Measurements from ENCODE around the gene TBC1D5.
"Not testable (repeated sequence)": the region's sequence is repeated elsewhere in the genome, so short reads cannot be mapped to it uniquely, and the experiment has no call there.

Gene TBC1D5

DNA sequence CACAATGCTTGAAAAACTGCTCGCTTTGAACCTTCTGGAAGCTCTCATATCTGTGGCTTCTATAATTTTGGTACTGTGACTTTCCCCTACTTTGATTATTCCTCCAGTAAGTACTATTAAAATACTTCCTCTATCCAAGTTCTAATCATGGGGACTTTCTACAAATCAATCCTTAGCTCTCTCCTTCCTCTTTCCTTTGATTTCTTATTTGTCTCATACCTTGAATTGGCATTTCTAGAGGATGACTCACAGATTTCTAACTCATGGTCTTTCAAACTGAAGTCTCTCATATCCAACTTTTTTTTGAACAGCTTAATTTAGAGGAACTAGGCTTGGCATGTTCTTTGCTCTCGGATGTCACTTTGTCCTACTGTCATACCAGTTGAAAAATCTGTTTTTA lies 241.8 kb downstream of the TBC1D5 start:
- no peak overlapping the region for H3K27ac ChIP-seq (ENCODE audit: low read depth, low read length)
- H3K9ac ChIP-seq (ENCODE audit: low read length), result no peak overlapping the region
- H3K4me3 ChIP-seq (ENCODE audit: low read length), result no peak overlapping the region
- H3K27me3 ChIP-seq (ENCODE audit: control insufficient read depth, insufficient read depth, low read length), result no peaks in the 10 kb centered on the region
- no peaks in the 10 kb centered on the region for H3K36me3 ChIP-seq (ENCODE audit: control insufficient read depth, insufficient read depth, low read length)
- no peaks in the 10 kb centered on the region for H3K4me1 ChIP-seq (ENCODE audit: control insufficient read depth, insufficient read depth, low read length)

DNA sequence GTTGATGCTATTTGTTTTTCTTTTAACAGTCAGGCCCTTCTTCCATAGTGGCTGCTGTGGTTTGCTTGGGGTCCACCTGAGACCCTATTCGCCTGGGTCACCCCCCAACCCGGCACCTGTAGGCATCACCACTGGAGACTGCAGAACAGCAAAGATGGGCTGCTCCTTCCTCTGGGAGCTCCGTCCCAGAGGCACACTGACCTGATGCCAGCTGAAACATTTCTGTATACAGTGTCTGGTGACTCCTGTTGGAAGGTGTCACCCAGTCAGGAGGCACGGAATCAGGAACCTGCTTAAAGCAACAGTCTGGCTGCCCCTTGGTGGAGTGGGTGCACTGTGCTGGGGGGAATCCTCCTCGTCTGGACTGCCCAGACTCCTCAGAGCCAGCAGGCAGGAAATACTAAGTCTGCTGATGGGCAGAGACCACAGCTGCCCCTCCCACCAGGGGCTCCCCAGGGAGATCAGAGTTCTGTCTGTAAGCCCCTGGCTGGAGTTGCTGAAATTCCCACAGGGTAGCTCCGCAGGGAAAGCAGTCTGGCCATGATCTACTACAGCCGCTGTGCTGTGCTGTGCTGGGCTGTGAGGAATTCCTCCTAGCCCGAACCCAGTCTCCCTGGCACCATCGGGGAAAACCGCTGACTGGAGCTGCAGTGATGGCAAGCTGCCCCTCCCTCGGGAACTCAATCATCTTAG lies 248.2 kb downstream of the TBC1D5 start:
- H3K9ac ChIP-seq (ENCODE audit: low read length), result no peak overlapping the region
- no peaks in the 10 kb centered on the region for H3K4me1 ChIP-seq (ENCODE audit: control insufficient read depth, insufficient read depth, low read length)
- H3K27ac ChIP-seq (ENCODE audit: low read depth, low read length), result no peak overlapping the region
- H3K36me3 ChIP-seq (ENCODE audit: control insufficient read depth, insufficient read depth, low read length), result no peaks in the 10 kb centered on the region
- H3K27me3 ChIP-seq (ENCODE audit: control insufficient read depth, insufficient read depth, low read length), result no peaks in the 10 kb centered on the region
- no peak overlapping the region for H3K4me3 ChIP-seq (ENCODE audit: low read length)

DNA sequence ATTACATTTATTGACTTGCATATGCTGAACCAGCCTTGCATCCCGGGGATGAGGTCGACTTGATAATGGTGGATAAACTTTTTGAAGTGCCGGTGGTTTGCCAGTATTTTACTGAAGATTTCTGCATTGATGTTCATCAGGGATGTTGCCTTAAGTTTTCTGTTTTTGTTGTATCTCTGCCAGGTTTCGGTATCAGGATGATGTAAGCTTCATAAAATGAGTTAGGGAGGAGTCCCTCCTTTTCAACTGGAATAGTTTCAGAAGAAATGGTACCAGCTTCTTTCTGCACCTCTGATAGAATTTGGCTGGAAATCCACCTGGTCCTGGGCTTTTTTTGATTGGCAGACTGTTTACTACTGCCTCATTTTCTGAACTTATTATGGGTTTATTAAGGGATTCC lies 250.8 kb downstream of the TBC1D5 start:
- H3K9ac ChIP-seq (ENCODE audit: low read length), result no peak overlapping the region
- H3K4me1 ChIP-seq (ENCODE audit: control insufficient read depth, insufficient read depth, low read length), result no peaks in the 10 kb centered on the region
- H3K27ac ChIP-seq (ENCODE audit: low read depth, low read length), result no peak overlapping the region
- no peaks in the 10 kb centered on the region for H3K36me3 ChIP-seq (ENCODE audit: control insufficient read depth, insufficient read depth, low read length)
- no peaks in the 10 kb centered on the region for H3K27me3 ChIP-seq (ENCODE audit: control insufficient read depth, insufficient read depth, low read length)
- H3K4me3 ChIP-seq (ENCODE audit: low read length), result no peak overlapping the region

DNA sequence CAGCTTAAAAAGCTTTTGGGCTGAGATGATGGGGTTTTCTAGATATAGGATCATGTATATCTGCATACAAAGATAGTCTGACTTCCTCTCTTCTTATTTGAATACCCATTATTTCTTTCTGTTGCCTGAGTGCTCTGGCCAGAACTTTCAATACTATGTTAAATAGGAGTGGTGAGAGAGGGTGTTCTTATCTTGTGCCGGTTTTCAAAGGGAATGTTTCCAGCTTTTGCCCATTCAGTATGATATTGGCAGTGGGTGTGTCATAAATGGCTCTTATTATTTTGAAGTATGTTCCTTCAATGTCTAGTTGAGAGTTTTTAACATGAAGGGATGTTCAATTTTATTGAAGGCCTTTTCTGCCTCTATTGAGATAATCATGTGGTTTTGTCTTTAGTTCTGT lies 251.2 kb downstream of the TBC1D5 start:
- H3K36me3 ChIP-seq (ENCODE audit: control insufficient read depth, insufficient read depth, low read length); H3K4me3 ChIP-seq (ENCODE audit: low read length); H3K4me1 ChIP-seq (ENCODE audit: control insufficient read depth, insufficient read depth, low read length); H3K9ac ChIP-seq (ENCODE audit: low read length); H3K27me3 ChIP-seq (ENCODE audit: control insufficient read depth, insufficient read depth, low read length); H3K27ac ChIP-seq (ENCODE audit: low read depth, low read length): not testable (repeated sequence)

DNA sequence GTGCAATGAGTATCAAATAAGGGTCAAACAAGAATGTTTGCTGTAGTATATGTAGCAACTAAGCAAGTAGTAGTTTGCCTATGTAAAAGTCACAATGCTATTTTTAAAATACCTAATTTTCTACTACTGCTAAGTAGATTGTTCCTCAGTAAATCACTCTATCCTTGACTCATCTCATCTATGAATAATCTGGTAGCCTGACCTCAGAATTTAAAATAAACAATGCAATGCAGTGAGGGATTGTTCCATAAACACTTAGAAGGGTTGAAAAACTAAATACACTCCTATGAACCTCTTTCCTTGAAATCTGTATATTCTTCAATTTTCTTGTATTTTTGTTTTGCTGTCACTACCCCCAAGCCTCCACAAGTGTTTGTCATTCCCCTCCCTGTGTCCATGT lies 253.3 kb downstream of the TBC1D5 start:
- Histone ChIP-seq H3K4me3 (ENCODE audit: low read length) (no peak overlapping the region), H3K27ac (ENCODE audit: low read depth, low read length) (no peak overlapping the region), H3K9ac (ENCODE audit: low read length) (no peak overlapping the region), H3K36me3 (ENCODE audit: control insufficient read depth, insufficient read depth, low read length) (no peaks in the 10 kb centered on the region), H3K4me1 (ENCODE audit: control insufficient read depth, insufficient read depth, low read length) (no peaks in the 10 kb centered on the region), H3K27me3 (ENCODE audit: control insufficient read depth, insufficient read depth, low read length) (no peaks in the 10 kb centered on the region)

DNA sequence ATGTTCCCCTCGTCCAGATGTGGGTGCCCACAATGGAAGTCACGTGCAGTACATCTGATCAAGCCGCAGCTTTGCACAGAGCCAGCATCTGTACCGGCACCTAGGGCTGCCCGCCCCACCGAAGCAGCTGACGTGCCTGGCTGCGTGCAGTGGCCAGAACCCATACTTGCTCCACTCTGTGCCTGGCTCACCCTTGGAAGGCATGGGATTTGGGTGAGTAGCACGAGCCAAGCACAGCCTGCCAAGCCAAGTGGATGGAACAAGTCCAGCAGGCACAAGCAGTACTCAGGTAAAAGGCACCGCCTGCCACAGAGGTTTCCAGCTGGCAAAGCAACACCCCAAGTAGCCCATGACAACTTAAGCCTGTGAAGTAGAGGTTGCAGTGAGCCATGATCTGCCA lies 261.3 kb downstream of the TBC1D5 start:
- no peaks in the 10 kb centered on the region for H3K4me1 ChIP-seq (ENCODE audit: control insufficient read depth, insufficient read depth, low read length)
- H3K4me3 ChIP-seq (ENCODE audit: low read length), result no peak overlapping the region
- H3K27me3 ChIP-seq (ENCODE audit: control insufficient read depth, insufficient read depth, low read length), result no peaks in the 10 kb centered on the region
- H3K9ac ChIP-seq (ENCODE audit: low read length), result no peak overlapping the region
- no peak overlapping the region for H3K27ac ChIP-seq (ENCODE audit: low read depth, low read length)
- peaks cover 2% of the 10 kb centered on the region for H3K36me3 ChIP-seq (ENCODE audit: control insufficient read depth, insufficient read depth, low read length)

DNA sequence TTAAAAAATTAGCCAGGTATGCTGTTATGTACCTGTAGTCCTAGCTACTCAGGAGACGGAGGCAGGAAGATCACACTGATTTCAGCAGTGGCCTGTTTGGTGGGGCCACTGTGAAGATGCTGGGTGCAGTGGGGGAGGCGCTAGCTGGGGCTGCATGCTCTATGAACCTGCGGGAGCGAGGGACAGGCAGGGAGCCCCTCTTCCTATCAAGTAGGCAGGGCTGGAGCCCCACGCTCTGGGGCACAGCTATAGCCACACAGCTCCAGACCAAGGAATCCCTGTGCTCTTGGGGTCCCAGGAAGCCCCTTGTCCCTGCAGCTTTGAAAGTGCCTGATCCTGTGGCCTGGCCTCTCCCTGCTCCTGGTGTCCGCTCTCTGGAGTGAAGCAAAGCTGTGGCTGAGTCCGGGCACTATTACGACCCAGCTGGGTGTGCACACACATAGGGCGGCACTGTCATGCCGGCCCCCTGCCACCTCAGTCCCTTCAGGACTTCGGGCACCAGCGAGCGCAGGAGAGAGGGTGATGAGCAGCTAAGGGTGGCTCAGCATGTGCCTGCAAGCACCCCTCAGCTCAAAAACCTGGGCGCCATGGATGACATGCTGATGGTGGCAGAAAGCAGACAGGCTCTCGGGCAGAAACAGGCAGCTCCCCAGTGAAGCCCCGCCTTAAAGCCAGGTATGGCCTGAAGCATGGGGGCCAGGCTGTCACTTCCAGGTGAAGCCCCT lies 262.6 kb downstream of the TBC1D5 start:
- Histone ChIP-seq H3K27me3 (ENCODE audit: control insufficient read depth, insufficient read depth, low read length) (no peaks in the 10 kb centered on the region), H3K4me3 (ENCODE audit: low read length) (no peak overlapping the region), H3K27ac (ENCODE audit: low read depth, low read length) (no peak overlapping the region), H3K4me1 (ENCODE audit: control insufficient read depth, insufficient read depth, low read length) (no peaks in the 10 kb centered on the region), H3K9ac (ENCODE audit: low read length) (no peak overlapping the region), H3K36me3 (ENCODE audit: control insufficient read depth, insufficient read depth, low read length) (peaks cover 2% of the 10 kb centered on the region)

DNA sequence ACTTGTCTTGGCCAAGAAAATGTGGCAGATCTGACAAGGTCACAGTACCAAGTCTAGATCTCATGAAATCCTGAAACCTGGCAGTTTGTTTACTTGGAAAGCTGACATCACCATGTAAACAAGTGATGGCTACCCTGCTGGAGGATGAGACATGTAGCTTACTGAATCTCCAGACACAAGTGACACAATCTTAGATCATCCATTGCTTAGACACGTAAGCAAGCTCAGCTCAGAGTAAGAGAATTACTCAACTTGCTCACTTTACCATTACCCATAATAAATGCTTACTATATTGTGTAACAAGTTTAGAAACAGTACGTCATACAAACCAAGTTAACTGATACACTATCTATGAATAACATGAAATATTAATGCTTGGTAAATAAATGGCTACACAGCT lies 263.8 kb downstream of the TBC1D5 start:
- Histone ChIP-seq H3K4me1 (ENCODE audit: control insufficient read depth, insufficient read depth, low read length) (no peaks in the 10 kb centered on the region), H3K27me3 (ENCODE audit: control insufficient read depth, insufficient read depth, low read length) (no peaks in the 10 kb centered on the region), H3K9ac (ENCODE audit: low read length) (no peak overlapping the region), H3K36me3 (ENCODE audit: control insufficient read depth, insufficient read depth, low read length) (peaks cover 2% of the 10 kb centered on the region), H3K4me3 (ENCODE audit: low read length) (no peak overlapping the region), H3K27ac (ENCODE audit: low read depth, low read length) (no peak overlapping the region)

DNA sequence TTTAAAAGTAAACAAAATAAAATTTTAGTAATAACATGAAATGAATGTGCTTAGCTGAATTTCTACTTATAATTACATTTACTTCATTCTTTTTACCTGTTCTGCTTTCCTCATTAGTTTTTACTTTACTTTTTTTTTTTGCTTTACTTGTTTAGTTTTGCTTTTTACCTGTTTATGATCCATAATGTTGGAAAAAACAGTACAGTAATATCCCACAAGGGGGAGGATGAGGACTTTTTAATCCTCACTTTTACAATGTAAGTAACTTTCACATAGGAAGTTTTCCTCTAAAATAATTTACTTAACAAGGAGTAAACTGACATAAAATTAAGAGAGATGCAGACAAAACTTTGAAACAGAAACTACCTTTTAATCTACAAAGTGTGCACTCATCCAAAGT lies 268.7 kb downstream of the TBC1D5 start:
- H3K4me3 ChIP-seq (ENCODE audit: low read length), result no peak overlapping the region
- no peak overlapping the region for H3K9ac ChIP-seq (ENCODE audit: low read length)
- H3K27me3 ChIP-seq (ENCODE audit: control insufficient read depth, insufficient read depth, low read length), result no peaks in the 10 kb centered on the region
- no peaks in the 10 kb centered on the region for H3K36me3 ChIP-seq (ENCODE audit: control insufficient read depth, insufficient read depth, low read length)
- H3K4me1 ChIP-seq (ENCODE audit: control insufficient read depth, insufficient read depth, low read length), result no peaks in the 10 kb centered on the region
- no peak overlapping the region for H3K27ac ChIP-seq (ENCODE audit: low read depth, low read length)

DNA sequence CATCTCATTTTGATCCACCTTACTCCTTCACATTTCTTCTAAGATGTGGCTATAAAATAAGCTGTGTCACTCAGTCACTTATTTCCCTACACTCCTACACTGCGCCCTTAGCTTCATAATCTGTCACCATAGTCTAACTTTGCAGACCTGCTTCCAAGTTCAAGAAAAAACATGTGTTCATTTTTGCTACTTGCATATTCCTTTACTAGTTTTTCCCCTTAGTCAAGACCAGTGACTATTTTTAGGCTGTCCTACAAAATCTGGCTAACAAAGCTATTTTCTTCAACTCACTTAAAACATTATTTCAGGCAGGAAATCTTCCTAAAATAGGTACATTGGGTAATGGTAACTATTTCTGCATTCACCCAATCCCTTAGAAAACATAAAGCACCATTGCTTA lies 272.5 kb downstream of the TBC1D5 start:
- H3K4me3 ChIP-seq (ENCODE audit: low read length), result no peak overlapping the region
- H3K27ac ChIP-seq (ENCODE audit: low read depth, low read length), result no peak overlapping the region
- H3K9ac ChIP-seq (ENCODE audit: low read length), result no peak overlapping the region
- H3K4me1 ChIP-seq (ENCODE audit: control insufficient read depth, insufficient read depth, low read length), result no peaks in the 10 kb centered on the region
- no peaks in the 10 kb centered on the region for H3K27me3 ChIP-seq (ENCODE audit: control insufficient read depth, insufficient read depth, low read length)
- no peaks in the 10 kb centered on the region for H3K36me3 ChIP-seq (ENCODE audit: control insufficient read depth, insufficient read depth, low read length)

DNA sequence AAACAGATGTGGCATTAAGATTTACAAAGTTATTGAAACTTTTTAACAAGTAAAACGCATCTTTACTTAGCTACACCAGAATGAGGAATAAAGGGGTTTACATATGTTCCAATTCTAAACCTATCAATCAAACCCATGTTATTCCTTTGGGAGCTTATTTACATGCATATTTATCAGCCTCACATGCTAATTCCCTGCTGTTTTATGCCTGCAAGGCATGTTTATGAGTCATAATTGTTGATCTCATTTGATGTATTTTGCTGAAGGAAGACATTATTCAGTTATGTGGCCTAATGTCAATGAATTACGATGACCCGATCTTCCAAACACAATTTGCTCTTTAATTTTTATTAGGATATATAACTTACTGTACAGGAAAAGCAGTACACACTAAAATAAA lies 272.9 kb downstream of the TBC1D5 start:
- Histone ChIP-seq H3K36me3 (ENCODE audit: control insufficient read depth, insufficient read depth, low read length) (no peaks in the 10 kb centered on the region), H3K9ac (ENCODE audit: low read length) (no peak overlapping the region), H3K4me1 (ENCODE audit: control insufficient read depth, insufficient read depth, low read length) (no peaks in the 10 kb centered on the region), H3K27me3 (ENCODE audit: control insufficient read depth, insufficient read depth, low read length) (no peaks in the 10 kb centered on the region), H3K27ac (ENCODE audit: low read depth, low read length) (no peak overlapping the region), H3K4me3 (ENCODE audit: low read length) (no peak overlapping the region)

DNA sequence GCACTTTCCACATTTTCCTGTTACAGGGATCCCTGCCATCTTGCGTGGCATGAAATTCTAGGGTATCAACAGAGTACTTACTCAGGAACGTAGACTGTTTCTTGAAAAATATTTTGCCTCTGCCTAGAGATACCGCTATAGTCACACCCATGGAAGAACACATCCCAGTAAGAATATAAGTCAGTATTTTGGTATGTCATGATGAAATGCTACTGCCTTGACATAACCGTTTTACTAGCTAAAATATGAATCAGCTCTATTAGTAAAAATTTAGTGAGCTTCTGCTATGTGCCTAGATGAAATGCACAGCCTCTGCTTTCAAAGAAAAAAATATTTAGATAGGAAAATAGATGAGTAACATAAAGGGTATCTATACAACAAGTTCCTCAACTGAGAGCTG lies 276.4 kb downstream of the TBC1D5 start:
- no peaks in the 10 kb centered on the region for H3K4me1 ChIP-seq (ENCODE audit: control insufficient read depth, insufficient read depth, low read length)
- H3K27ac ChIP-seq (ENCODE audit: low read depth, low read length), result no peak overlapping the region
- H3K27me3 ChIP-seq (ENCODE audit: control insufficient read depth, insufficient read depth, low read length), result no peaks in the 10 kb centered on the region
- no peak overlapping the region for H3K9ac ChIP-seq (ENCODE audit: low read length)
- no peak overlapping the region for H3K4me3 ChIP-seq (ENCODE audit: low read length)
- no peaks in the 10 kb centered on the region for H3K36me3 ChIP-seq (ENCODE audit: control insufficient read depth, insufficient read depth, low read length)

DNA sequence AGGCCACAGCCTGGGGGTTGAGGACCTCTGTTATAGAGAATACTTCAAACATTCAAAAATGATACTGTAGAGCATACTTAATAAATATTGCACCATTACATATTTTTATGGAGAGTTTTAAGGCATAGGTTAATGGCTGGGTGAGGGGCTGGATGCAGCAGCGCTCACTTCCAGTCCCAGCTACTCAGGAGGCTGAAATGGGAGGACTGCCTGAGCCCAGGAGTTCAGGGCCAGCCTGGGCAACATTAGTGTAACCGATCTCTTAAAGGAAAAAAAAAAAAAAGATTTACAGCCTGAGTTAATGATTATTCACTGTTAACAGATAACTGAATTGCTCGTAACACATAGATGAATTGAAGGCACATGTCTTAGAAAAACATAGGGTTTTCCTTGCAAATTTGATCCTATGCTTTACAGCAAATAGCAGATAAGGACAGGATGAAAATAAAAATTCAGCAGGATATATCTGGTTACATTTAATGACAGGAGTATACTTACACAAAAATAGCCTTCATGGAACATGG lies 282.9 kb downstream of the TBC1D5 start:
- no peaks in the 10 kb centered on the region for H3K4me1 ChIP-seq (ENCODE audit: control insufficient read depth, insufficient read depth, low read length)
- H3K36me3 ChIP-seq (ENCODE audit: control insufficient read depth, insufficient read depth, low read length), result no peaks in the 10 kb centered on the region
- H3K27me3 ChIP-seq (ENCODE audit: control insufficient read depth, insufficient read depth, low read length), result no peaks in the 10 kb centered on the region
- H3K9ac ChIP-seq (ENCODE audit: low read length), result no peak overlapping the region
- no peak overlapping the region for H3K4me3 ChIP-seq (ENCODE audit: low read length)
- no peak overlapping the region for H3K27ac ChIP-seq (ENCODE audit: low read depth, low read length)
